Astrocyte (in vitro differentiated cells and primary cell): ENCODE data around the gene PLXNA3. TPM values are rescaled to one million over a fixed set of nuclear protein-coding genes. Genes with fewer than 3 reads are reported as not detected.

Experiments
- DNase-seq: peaks from one replicate; pipeline ENCODE4 v3.0.0-alpha.2; 2010; ENCODE audit warnings: low read depth
- FAIRE-seq: peaks from 2 replicates; lab custom pipeline; 2011; peaks lifted over from hg19 to GRCh38; lab: Jason Lieb, UNC
- H2AFZ ChIP-seq: 2 replicates; pipeline ENCODE4 v1.6.0; 2012; ENCODE audit warnings: low read depth, low read length, inconsistent platforms
- H3K27ac ChIP-seq: 2 replicates; pipeline ENCODE4 v1.5.1; 2011; ENCODE audit warnings: low read depth, low read length, inconsistent platforms
- H3K27me3 ChIP-seq: 2 replicates; pipeline ENCODE4 v1.6.0; 2011; ENCODE audit warnings: low read length, inconsistent platforms; ENCODE audit not compliant: insufficient read depth
- H3K36me3 ChIP-seq: 2 replicates; pipeline ENCODE4 v1.5.1; 2011; ENCODE audit warnings: low read length, inconsistent platforms; ENCODE audit not compliant: insufficient read depth
- H3K4me1 ChIP-seq: 2 replicates; pipeline ENCODE4 v1.5.1; 2011; ENCODE audit warnings: low read length, inconsistent platforms; ENCODE audit not compliant: insufficient read depth
- H3K4me2 ChIP-seq: 2 replicates; pipeline ENCODE4 v1.6.0; 2012; ENCODE audit warnings: low read length, inconsistent platforms
- H3K4me3 ChIP-seq: 2 replicates; pipeline ENCODE4 v1.5.1; 2011; ENCODE audit warnings: low read depth, mild to moderate bottlenecking, low read length, inconsistent platforms; ENCODE audit not compliant: insufficient read depth
- H3K79me2 ChIP-seq: 2 replicates; pipeline ENCODE4 v1.6.0; 2012; ENCODE audit warnings: mild to moderate bottlenecking, low read length, inconsistent platforms; ENCODE audit not compliant: insufficient read depth
- H3K9ac ChIP-seq: 2 replicates; pipeline ENCODE4 v1.6.0; 2012; ENCODE audit warnings: mild to moderate bottlenecking, low read length, inconsistent platforms
- H3K9me3 ChIP-seq: 2 replicates; pipeline ENCODE4 v1.5.1; 2012; ENCODE audit warnings: low read depth, mild to moderate bottlenecking, low read length, inconsistent platforms; ENCODE audit not compliant: insufficient read depth
- H4K20me1 ChIP-seq: 2 replicates; pipeline ENCODE4 v1.6.0; 2012; ENCODE audit warnings: low read length, inconsistent platforms; ENCODE audit not compliant: insufficient read depth
- H3K27ac Mint-ChIP-seq: one replicate; pipeline ENCODE4 v1.8.0; 2021; ENCODE audit warnings: mild to moderate bottlenecking, mixed read lengths; ENCODE audit not compliant: unreplicated experiment
- H3K27me3 Mint-ChIP-seq: one replicate; pipeline ENCODE4 v1.8.0; 2021; ENCODE audit warnings: low read depth, mixed read lengths; ENCODE audit not compliant: unreplicated experiment
- H3K36me3 Mint-ChIP-seq: one replicate; pipeline ENCODE4 v1.8.0; 2021; ENCODE audit warnings: low read depth, mixed read lengths; ENCODE audit not compliant: unreplicated experiment
- H3K4me1 Mint-ChIP-seq: one replicate; pipeline ENCODE4 v1.8.0; 2021; ENCODE audit warnings: low read depth, mixed read lengths; ENCODE audit not compliant: unreplicated experiment
- H3K4me3 Mint-ChIP-seq: one replicate; pipeline ENCODE4 v1.8.0; 2021; ENCODE audit warnings: mild to moderate bottlenecking, moderate library complexity, mixed read lengths; ENCODE audit not compliant: unreplicated experiment
- H3K9me3 Mint-ChIP-seq: one replicate; pipeline ENCODE4 v1.8.0; 2021; ENCODE audit warnings: mild to moderate bottlenecking, mixed read lengths; ENCODE audit not compliant: unreplicated experiment
- CTCF ChIP-seq: IDR thresholded peaks from 2 replicates; pipeline ENCODE4 v1.5.1; 2011; ENCODE audit warnings: low read depth, mild to moderate bottlenecking, inconsistent platforms, low read length, moderate library complexity; ENCODE audit not compliant: insufficient read depth
- EZH2 ChIP-seq: IDR thresholded peaks from 2 replicates; pipeline ENCODE4 v1.6.1; 2012; ENCODE audit warnings: mild to moderate bottlenecking, low read length, inconsistent platforms; ENCODE audit not compliant: insufficient read depth
- total RNA-seq: library from RNA; stranded (reverse); gene quantifications from 2 replicates; pipeline ENCODE4 v1.2.1, GENCODE V29; 2021

PLXNA3 gene
- total RNA-seq, 1 donor from 2014 or later: 117 TPM

- H3K27ac ChIP-seq: no peak overlapping the region
- H3K79me2 ChIP-seq: no peaks in the 10 kb centered on the region
- Mint-ChIP-seq H3K27me3 (no peaks in the 10 kb centered on the region), H3K27ac (no peak overlapping the region), H3K9me3 (no peaks in the 10 kb centered on the region), H3K36me3 (no peaks in the 10 kb centered on the region), H3K4me1 (peaks cover 13% of the 10 kb centered on the region), H3K4me3 (no peak overlapping the region)
- no peak overlapping the region for H3K9ac ChIP-seq
- H2AFZ ChIP-seq: no peak overlapping the region
- no peaks in the 10 kb centered on the region for H3K27me3 ChIP-seq
- H3K4me3 ChIP-seq: no peak overlapping the region
- peaks cover 7% of the 10 kb centered on the region for H3K4me1 ChIP-seq
- H3K4me2 ChIP-seq: no peak overlapping the region
- H4K20me1 ChIP-seq: no peaks in the 10 kb centered on the region
- no peaks in the 10 kb centered on the region for H3K36me3 ChIP-seq
- no peaks in the 10 kb centered on the region for H3K9me3 ChIP-seq
- DNase-seq: no peak
- TF ChIP-seq EZH2 (no peak), CTCF (no peak)
- FAIRE-seq: no peak
These were observed 44.0 kb downstream of the PLXNA3 start for GRCh38 chrX:154502098-154502497.

GRCh38 chrX:154502989-154503388 lies 44.9 kb downstream of the PLXNA3 start:
- Histone ChIP-seq H3K79me2 (no peaks in the 10 kb centered on the region), H2AFZ (no peak overlapping the region)
- no peaks in the 10 kb centered on the region for H3K9me3 Mint-ChIP-seq

More at GRCh38 chrX:154502989-154503388, 44.9 kb downstream of the PLXNA3 start:
- Histone ChIP-seq H3K4me2 (no peak overlapping the region), H3K4me1 (peaks cover 7% of the 10 kb centered on the region), H3K27me3 (no peaks in the 10 kb centered on the region), H3K36me3 (no peaks in the 10 kb centered on the region), H3K9ac (no peak overlapping the region), H3K9me3 (no peaks in the 10 kb centered on the region), H4K20me1 (no peaks in the 10 kb centered on the region), H3K27ac (no peak overlapping the region), H3K4me3 (no peak overlapping the region)
- no peak for TF ChIP-seq EZH2
- no peak for TF ChIP-seq CTCF
- DNase-seq (no peak), FAIRE-seq (peak; percentile 92)
- H3K36me3 Mint-ChIP-seq: no peaks in the 10 kb centered on the region
- H3K27me3 Mint-ChIP-seq: no peaks in the 10 kb centered on the region
- peaks cover 10% of the 10 kb centered on the region for H3K4me1 Mint-ChIP-seq
- no peak overlapping the region for H3K4me3 Mint-ChIP-seq
- H3K27ac Mint-ChIP-seq: no peak overlapping the region
